ENCODE data around the gene SAYSD1. TPM values are rescaled to one million over a fixed set of nuclear protein-coding genes. Genes with fewer than 3 reads are reported as not detected.

Gene SAYSD1
- total and polyA plus RNA-seq, 2 of the 8 experiments (the other 6 are each of a cell fraction or from before 2014, with no cell fraction given), result 6.7 to 7.9 TPM

- H3K9ac ChIP-seq (replicated peaks in 1 of 4; ENCODE audit: extremely low read depth in 1 of 4, low read depth in 3 of 4, low read length in 3 of 4), result no peak overlapping the region
- no peak overlapping the region for H4K91ac ChIP-seq (replicated peaks; ENCODE audit: insufficient read length, low read length)
- 0 out of 2 replicates have a peak overlapping the region, but pooled peaks have one; percentile 53 for H2BK15ac ChIP-seq (ENCODE audit: low read length)
- H3K4me2 ChIP-seq (ENCODE audit: insufficient read depth in 1 of 2, low read depth in 2 of 2, low read length in 2 of 2), result no peak overlapping the region
- CTCF ChIA-PET (ENCODE audit: partially characterized antibody), result interaction anchor here (0.6 to 12.5 kb wide), 10 partner anchors 17 to 838 kb away, joined by 3 to 153 read pairs (median 4); no protein-coding TSS in a partner anchor
- H2BK5ac ChIP-seq (ENCODE audit: low read depth, low read length), result no peak overlapping the region
- POLR2A ChIA-PET (ENCODE audit: partially characterized antibody), result interaction anchor here (1.2 kb wide), 1 partner anchor 9 kb away, joined by 4 read pairs; no protein-coding TSS in a partner anchor
- H3K79me1 ChIP-seq (ENCODE audit: low read depth, low read length), result no peaks in the 10 kb centered on the region
- H2BK12ac ChIP-seq (ENCODE audit: low read depth, low read length), result peak overlapping the region; percentile 50; the same call in 1 of the 2 replicates
- peaks cover 4 to 29% (median 13%) of the 10 kb centered on the region in 4 experiments for H3K4me1 ChIP-seq (replicated peaks in 1 of 4; ENCODE audit: control insufficient read depth in 3 of 4, insufficient read depth in 4 of 4, low read length in 3 of 4)
- H2AFZ ChIP-seq (ENCODE audit: low read length), result no peak overlapping the region
- H4K20me1 ChIP-seq (replicated peaks in 1 of 2; ENCODE audit: control insufficient read depth in 1 of 2, insufficient read depth in 2 of 2, low read length in 2 of 2), result no peaks in the 10 kb centered on the region
- no peak overlapping the region for H4K5ac ChIP-seq (ENCODE audit: insufficient read length, low read depth, low read length)
- H3K4ac ChIP-seq (replicated peaks; ENCODE audit: insufficient read length, low read depth, low read length), result no peak overlapping the region
- no peak overlapping the region for H3K14ac ChIP-seq (ENCODE audit: insufficient read length)
- 90% methylated on average over 7 of the region's 7 CpGs; no CpG with 5 or more reads in 1 of the 2 experiments for WGBS, 2 experiments (ENCODE audit: extremely low coverage in 1 of 2, insufficient coverage in 1 of 2, insufficient read length in 1 of 2, insufficient replicate concordance in 2 of 2, low coverage in 1 of 2, low lambda C conversion rate in 2 of 2, missing lambda C conversion rate in 1 of 2)
- no peaks in the 10 kb centered on the region for H3K79me2 ChIP-seq (ENCODE audit: control insufficient read depth in 1 of 2, insufficient read depth in 2 of 2, low read length in 2 of 2)
- no peak overlapping the region for H3K56ac ChIP-seq (replicated peaks; ENCODE audit: insufficient read length, low read depth, low read length)
- H2BK20ac ChIP-seq (ENCODE audit: low read length), result 0 out of 2 replicates have a peak overlapping the region, but pooled peaks have one; percentile 61
- H3K18ac ChIP-seq (ENCODE audit: extremely low read depth, low read length), result no peak overlapping the region
- no peak overlapping the region for H2AK5ac ChIP-seq (ENCODE audit: low read depth, low read length)
- no peak overlapping the region for H3K27ac ChIP-seq (ENCODE audit: low read depth, low read length)
- FAIRE-seq (no peak), DNase-seq (ENCODE audit: low read depth in 1 of 2, low spot score in 2 of 2) (no peak)
- no peaks in the 10 kb centered on the region for H3K9me3 ChIP-seq (ENCODE audit: insufficient read depth in 2 of 2, low read depth in 1 of 2, low read length in 1 of 2)
- H3K23ac ChIP-seq (ENCODE audit: insufficient read length), result no peak overlapping the region
- H3K27me3 ChIP-seq (replicated peaks in 1 of 4; ENCODE audit: control insufficient read depth in 3 of 4, extremely low read depth in 1 of 4, insufficient read depth in 3 of 4, low read length in 3 of 4), result no peaks in the 10 kb centered on the region
- H3K4me3 ChIP-seq (ENCODE audit: extremely low read depth in 1 of 4, insufficient read depth in 2 of 4, low read depth in 3 of 4, low read length in 4 of 4), result no peak overlapping the region
- H3K36me3 ChIP-seq (ENCODE audit: control insufficient read depth in 2 of 4, insufficient read depth in 4 of 4, low read length in 3 of 4), result no peaks in the 10 kb centered on the region
- H2BK120ac ChIP-seq (replicated peaks; ENCODE audit: low read depth, low read length), result no peak overlapping the region
- no peak overlapping the region for H4K8ac ChIP-seq (ENCODE audit: extremely low read depth, insufficient read depth, low read length)
- no peaks in the 10 kb centered on the region; the same call in 1 of the 2 replicates for H3K23me2 ChIP-seq (ENCODE audit: low read depth, low read length)
- TF ChIP-seq EP300 (IDR thresholded peaks at IDR 0.05; ENCODE audit: borderline replicate concordance in 1 of 2, low read depth in 2 of 2, low read length in 2 of 2) (no peak), ATF2 (IDR thresholded peaks at IDR 0.05; ENCODE audit: low read length) (no peak), SIRT6 (IDR thresholded peaks at IDR 0.05; ENCODE audit: low read length) (no peak)
These were observed 30.5 kb downstream of the SAYSD1 start for GRCh38 chr6:39084506-39084905.

Measured in H1 (cell line).